Smooth muscle cell (in vitro differentiated cells): ENCODE measurements around the gene INPP5K. TPM values are rescaled to one million over a fixed set of nuclear protein-coding genes. Genes with fewer than 3 reads are reported as not detected.

Experiments used
- DNase-seq: peaks from one replicate; lab custom pipeline; 2025; ENCODE audit not compliant: unreplicated experiment; lab: John Stamatoyannopoulos, UW
- H2AFZ ChIP-seq: fragments of 200-600 bp; sonication (generic); 2 replicates; pipeline ENCODE4 v1.6.0; 2016; ENCODE audit warnings: antibody characterized with exemption, low read depth, mild to moderate bottlenecking
- H3F3A ChIP-seq: fragments of 200-600 bp; sonication (generic); 2 replicates; pipeline ENCODE4 v1.6.0; 2017; ENCODE audit warnings: antibody characterized with exemption, low read depth
- H3K27ac ChIP-seq: fragments of 200-600 bp; sonication (generic); 2 replicates; pipeline ENCODE4 v1.5.1; 2016; ENCODE audit warnings: low read depth, mild to moderate bottlenecking
- H3K27me3 ChIP-seq: fragments of 200-600 bp; sonication (generic); 2 replicates; pipeline ENCODE4 v1.6.1; 2016; ENCODE audit warnings: low read depth, mild to moderate bottlenecking
- H3K36me3 ChIP-seq: fragments of 200-600 bp; sonication (generic); 2 replicates; pipeline ENCODE4 v1.5.1; 2016; ENCODE audit warnings: low read depth
- H3K4me1 ChIP-seq: fragments of 200-600 bp; sonication (generic); 2 replicates; pipeline ENCODE4 v1.5.1; 2016; ENCODE audit warnings: low read depth
- H3K4me2 ChIP-seq: fragments of 200-600 bp; sonication (generic); 2 replicates; pipeline ENCODE4 v1.6.0; 2016; ENCODE audit warnings: mild to moderate bottlenecking
- H3K4me3 ChIP-seq: fragments of 200-600 bp; sonication (generic); 2 replicates; pipeline ENCODE4 v1.5.1; 2016; ENCODE audit warnings: mild to moderate bottlenecking
- H3K79me2 ChIP-seq: fragments of 200-600 bp; sonication (generic); 2 replicates; pipeline ENCODE4 v1.6.0; 2016; ENCODE audit warnings: low read depth, mild to moderate bottlenecking
- H3K9ac ChIP-seq: fragments of 200-600 bp; sonication (generic); 2 replicates; pipeline ENCODE4 v1.6.0; 2016; ENCODE audit warnings: low read depth
- H3K9me3 ChIP-seq: fragments of 200-600 bp; sonication (generic); replicated peaks from 2 replicates; pipeline ENCODE4 v1.5.1; 2016; ENCODE audit warnings: low read depth
- H4K20me1 ChIP-seq: fragments of 200-600 bp; sonication (generic); 2 replicates; pipeline ENCODE4 v1.6.0; 2016; ENCODE audit warnings: low read depth
- CTCF ChIP-seq: fragments of 200-600 bp; sonication (generic); IDR thresholded peaks from 2 replicates; pipeline ENCODE4 v1.5.1; 2017; ENCODE audit warnings: borderline replicate concordance, mild to moderate bottlenecking, antibody characterized with exemption; ENCODE audit not compliant: insufficient read depth, poor library complexity, severe bottlenecking
- WGBS: methylation state at CpG from one replicate; pipeline ENCODE4 v1.1.7; 2016; ENCODE audit warnings: low lambda C conversion rate; 5-methylcytosine and 5-hydroxymethylcytosine counted together
- polyA plus RNA-seq: library from polyadenylated mRNA; unstranded; fragments of >200 nt; fragmentation: Nextera tagmentation; extraction: Ambion mirVana; gene quantifications from 2 replicates; pipeline ENCODE4 v1.2.1, GENCODE V29; 2016
- total RNA-seq: library from RNA; depleted of rRNA; stranded (reverse); fragments of >200 nt; gene quantifications from 2 replicates; pipeline ENCODE4 v1.2.3, GENCODE V29; 2014

INPP5K gene
- total and polyA plus RNA-seq, 2 experiments from 2014 or later = 9.6 to 12.6 TPM

- no peak for DNase-seq
- Histone ChIP-seq H3K27me3 (no peaks in the 10 kb centered on the region), H3F3A (peaks cover 5% of the 10 kb centered on the region), H3K36me3 (peaks cover 2% of the 10 kb centered on the region), H3K9ac (no peak overlapping the region), H3K4me2 (no peak overlapping the region), H3K79me2 (peaks cover under 1% of the 10 kb centered on the region), H3K4me3 (no peak overlapping the region), H3K9me3 (no peaks in the 10 kb centered on the region), H2AFZ (no peak overlapping the region), H3K4me1 (peaks cover 5% of the 10 kb centered on the region), H4K20me1 (no peaks in the 10 kb centered on the region), H3K27ac (no peak overlapping the region)
- TF ChIP-seq CTCF = no peak
- WGBS = 97% methylated on average over 5 of the region's 5 CpGs
Measured at GRCh38 chr17:1522626-1523025, 6.2 kb upstream of the INPP5K start.

- DNase-seq = no peak
- Histone ChIP-seq H4K20me1 (no peaks in the 10 kb centered on the region), H2AFZ (no peak overlapping the region), H3F3A (peaks cover 7% of the 10 kb centered on the region), H3K79me2 (peaks cover 8% of the 10 kb centered on the region), H3K9me3 (no peaks in the 10 kb centered on the region), H3K27ac (no peak overlapping the region), H3K27me3 (no peaks in the 10 kb centered on the region), H3K9ac (no peak overlapping the region), H3K4me2 (no peak overlapping the region), H3K4me3 (no peak overlapping the region), H3K36me3 (no peaks in the 10 kb centered on the region), H3K4me1 (peaks cover 8% of the 10 kb centered on the region)
- 94% methylated on average over 10 of the region's 10 CpGs for WGBS
- no peak for TF ChIP-seq CTCF
Measured at GRCh38 chr17:1521086-1521640, 4.8 kb upstream of the INPP5K start.

GRCh38 chr17:1519678-1520077, 3.3 kb upstream of the INPP5K start:
- 92% methylated on average over 7 of the region's 7 CpGs for WGBS
- Histone ChIP-seq H3K9ac (no peak overlapping the region), H4K20me1 (no peaks in the 10 kb centered on the region), H3K4me1 (peaks cover 14% of the 10 kb centered on the region), H3K4me3 (no peak overlapping the region), H3K36me3 (no peaks in the 10 kb centered on the region), H2AFZ (no peak overlapping the region), H3K4me2 (no peak overlapping the region), H3K9me3 (no peaks in the 10 kb centered on the region), H3F3A (peaks cover 7% of the 10 kb centered on the region), H3K27ac (no peak overlapping the region), H3K79me2 (peaks cover 14% of the 10 kb centered on the region), H3K27me3 (no peaks in the 10 kb centered on the region)
- DNase-seq = no peak
- TF ChIP-seq CTCF = no peak

- H3K9ac ChIP-seq = no peak overlapping the region
- DNase-seq = no peak
- H3K4me3 ChIP-seq = no peak overlapping the region
- no peaks in the 10 kb centered on the region for H4K20me1 ChIP-seq
- H3K4me1 ChIP-seq = peaks cover 14% of the 10 kb centered on the region
- peaks cover 19% of the 10 kb centered on the region for H3K79me2 ChIP-seq
- H3K36me3 ChIP-seq = no peaks in the 10 kb centered on the region
- no peak overlapping the region for H3K4me2 ChIP-seq
- peaks cover 7% of the 10 kb centered on the region for H3F3A ChIP-seq
- H2AFZ ChIP-seq = no peak overlapping the region
- H3K9me3 ChIP-seq = no peaks in the 10 kb centered on the region
- 93% methylated on average over 2 of the region's 2 CpGs for WGBS
- no peaks in the 10 kb centered on the region for H3K27me3 ChIP-seq
- H3K27ac ChIP-seq = no peak overlapping the region
- no peak for TF ChIP-seq CTCF
Measured at GRCh38 chr17:1518410-1518809, 2.0 kb upstream of the INPP5K start.
